OCI-LY1 (cell line): ENCODE measurements around the gene PTGDS.

Source experiments
- CTCF ChIP-seq: fragments of 200-600 bp; sonication (generic), shearing (Covaris generic); IDR thresholded peaks from 2 replicates; pipeline ENCODE4 v1.5.1; 2017; ENCODE audit warnings: mild to moderate bottlenecking, antibody characterized with exemption, low read length, moderate library complexity, mixed read lengths
- EZH2 ChIP-seq: fragments of 200-600 bp; sonication (generic), shearing (Covaris generic); IDR thresholded peaks from 2 replicates; pipeline ENCODE4 v1.8.0; 2017; ENCODE audit warnings: borderline replicate concordance, mixed run types, mild to moderate bottlenecking, antibody characterized with exemption, low read length, moderate library complexity, mixed read lengths

GRCh38 chr9:137020771-137021567 lies 43.7 kb downstream of the PTGDS start:
- TF ChIP-seq CTCF = no peak
- TF ChIP-seq EZH2 = no peak
